HepG2 (cell line): ENCODE measurements around the gene C2orf92. TPM values are rescaled to one million over a fixed set of nuclear protein-coding genes. Genes with fewer than 3 reads are reported as not detected.

Experiments used
- BRD4 ChIP-seq: sonication (generic); formaldehyde crosslinking; IDR thresholded peaks from 2 replicates; pipeline ENCODE4 v1.4.0; 2020; ENCODE audit warnings: missing genetic modification reagents
- CREM ChIP-seq, 2 experiments: sonication (generic) in 1 of 2; formaldehyde crosslinking in 1 of 2; IDR thresholded peaks; 2 replicates each; pipeline versions ENCODE4 v1.4.0 to v1.6.1; 2016 to 2020; ENCODE audit warnings: antibody characterized with exemption in 1 of 2, mild to moderate bottlenecking in 1 of 2, missing genetic modification reagents in 1 of 2
- GMEB1 ChIP-seq: sonication (generic); formaldehyde crosslinking; IDR thresholded peaks from 2 replicates; pipeline ENCODE4 v1.5.1; 2020; ENCODE audit warnings: missing genetic modification reagents, mild to moderate bottlenecking, borderline replicate concordance
- HOXA7 ChIP-seq: sonication (generic); formaldehyde crosslinking; IDR thresholded peaks from 2 replicates; pipeline ENCODE4 v1.8.1; 2022; ENCODE audit warnings: mild to moderate bottlenecking, missing genetic modification reagents, moderate library complexity
- IKZF4 ChIP-seq: sonication (generic); formaldehyde crosslinking; IDR thresholded peaks from 2 replicates; pipeline ENCODE4 v1.5.1; 2020; ENCODE audit warnings: borderline replicate concordance, mild to moderate bottlenecking, low read depth, missing genetic modification reagents; ENCODE audit errors: not compliant biosample characterization
- IRF2 ChIP-seq: IDR thresholded peaks from 2 replicates; pipeline ENCODE4 v1.6.1; 2018; ENCODE audit warnings: missing genetic modification reagents, missing compliant biosample characterization
- KAT2B ChIP-seq: fragments of 150-350 bp; IDR thresholded peaks from 2 replicates; pipeline ENCODE4 v1.6.1; 2014; ENCODE audit warnings: low read depth, low read length, borderline replicate concordance
- LBX2 ChIP-seq: sonication (generic); formaldehyde crosslinking; IDR thresholded peaks from 2 replicates; pipeline ENCODE4 v1.5.0; 2020; ENCODE audit warnings: missing genetic modification reagents, mild to moderate bottlenecking, borderline replicate concordance
- PPARG ChIP-seq: conservative IDR thresholded peaks from 2 replicates; pipeline ENCODE4 v1.6.1; 2016; ENCODE audit warnings: missing biosample characterization, missing genetic modification reagents
- RAD21 ChIP-seq: fragments of 450-650 bp; formaldehyde crosslinking; IDR thresholded peaks from 2 replicates; pipeline ENCODE4 v1.5.0; 2020; ENCODE audit warnings: mild to moderate bottlenecking
- TBX3 ChIP-seq: fragments of 450-650 bp; IDR thresholded peaks from 2 replicates; pipeline ENCODE4 v1.6.1; 2017; ENCODE audit warnings: antibody characterized with exemption, mild to moderate bottlenecking, inconsistent platforms, borderline replicate concordance
- U2AF1 ChIP-seq: fragments of 200-400 bp; formaldehyde crosslinking; optimal IDR thresholded peaks from 2 replicates; pipeline ENCODE3; 2017; ENCODE audit warnings: mild to moderate bottlenecking, low read depth, low read length
- ZBTB26 ChIP-seq: IDR thresholded peaks from 2 replicates; pipeline ENCODE4 v1.6.1; 2016; ENCODE audit warnings: missing compliant biosample characterization, missing genetic modification reagents, borderline replicate concordance
- ZFP62 ChIP-seq: sonication (generic); formaldehyde crosslinking; IDR thresholded peaks from 2 replicates; pipeline ENCODE4 v1.4.0; 2020; ENCODE audit warnings: missing genetic modification reagents
- ZIK1 ChIP-seq: sonication (generic); formaldehyde crosslinking; IDR thresholded peaks from 2 replicates; pipeline ENCODE4 v1.5.0; 2020; ENCODE audit warnings: mild to moderate bottlenecking, low read depth, missing genetic modification reagents, borderline replicate concordance
- ZNF124 ChIP-seq: sonication (generic); formaldehyde crosslinking; IDR thresholded peaks from 2 replicates; pipeline ENCODE4 v1.4.0; 2020; ENCODE audit warnings: missing genetic modification reagents
- ZNF138 ChIP-seq: sonication (generic); formaldehyde crosslinking; IDR thresholded peaks from 2 replicates; pipeline ENCODE4 v1.5.0; 2020; ENCODE audit warnings: mild to moderate bottlenecking, low read depth, missing genetic modification reagents
- ZNF234 ChIP-seq: sonication (generic); formaldehyde crosslinking; conservative IDR thresholded peaks from 2 replicates; pipeline ENCODE4 v1.5.1; 2020; ENCODE audit warnings: mild to moderate bottlenecking, missing genetic modification reagents
- ZNF24 ChIP-seq: fragments of 450-650 bp; IDR thresholded peaks from 2 replicates; pipeline ENCODE4 v1.6.1; 2017; ENCODE audit warnings: antibody characterized with exemption, mild to moderate bottlenecking
- ZNF570 ChIP-seq: sonication (generic); formaldehyde crosslinking; IDR thresholded peaks from 2 replicates; pipeline ENCODE4 v1.4.0; 2020; ENCODE audit warnings: mild to moderate bottlenecking, missing genetic modification reagents, borderline replicate concordance
- ZNF770 ChIP-seq: sonication (generic); formaldehyde crosslinking; IDR thresholded peaks from 2 replicates; pipeline ENCODE4 v1.5.0; 2020; ENCODE audit warnings: mild to moderate bottlenecking, missing genetic modification reagents
- ZNF790 ChIP-seq: sonication (generic); formaldehyde crosslinking; IDR thresholded peaks from 2 replicates; pipeline ENCODE4 v1.8.0; 2022; ENCODE audit warnings: missing genetic modification reagents, mild to moderate bottlenecking, borderline replicate concordance
- polyA plus RNA-seq, 8 experiments: library from polyadenylated mRNA; depleted of rRNA in 3 of 8; stranded (reverse) in 7 of 8; unstranded in 1 of 8; fragments of >200 nt; fragmentation: Illumina TruSeq in 4 of 8; extraction: Trizol in 4 of 8; gene quantifications; 2 replicates each; pipeline versions ENCODE4 v1.2.1 to v1.2.3, GENCODE V29; 2011 to 2016; ENCODE audit warnings: low read depth in 4 of 8, missing spikeins in 1 of 8, mixed read lengths in 1 of 8; ENCODE audit not compliant: insufficient read depth in 1 of 8
- total RNA-seq, 5 experiments: library from RNA; depleted of rRNA; stranded (reverse); fragments of >200 nt; fragmentation: Illumina TruSeq; extraction: Trizol; gene quantifications; 2 replicates each; pipeline ENCODE4 v1.2.3, GENCODE V29; 2016; ENCODE audit warnings: low read depth in 1 of 5

The C2orf92 gene
- total and polyA plus RNA-seq, 2 of the 13 experiments (the other 11 are each of a cell fraction or from before 2014, with no cell fraction given), result 4.9 to 5.0 TPM

GRCh38 chr2:97663962-97664635 lies 5.4 kb upstream of the C2orf92 start, which contains the start of gene ACTR1B (continued):
- TF ChIP-seq CREM (IDR thresholded peaks at IDR 0.05) (peak; percentile 77), CREM (CRISPR knock-in tag; IDR thresholded peaks at IDR 0.05) (0 out of 2 replicates have a peak, but pooled peaks have one; percentile 4), RAD21 (CRISPR knock-in tag) (peak; percentile 54; the same call in 1 of the 2 replicates), ZFP62 (no peak), IKZF4 (CRISPR knock-in tag) (no peak), ZNF790 (CRISPR knock-in tag) (peak; percentile 66; the same call in 1 of the 2 replicates), ZNF138 (no peak), TBX3 (peak; percentile 26; the same call in 1 of the 2 replicates), ZNF24 (no peak), BRD4 (peak; percentile 64; the same call in 1 of the 2 replicates), LBX2 (CRISPR knock-in tag) (no peak), ZIK1 (CRISPR knock-in tag) (no peak), HOXA7 (CRISPR knock-in tag) (no peak), PPARG (CRISPR knock-in tag) (peak; percentile 16; the same call in 1 of the 2 replicates), IRF2 (CRISPR knock-in tag) (peak; percentile 52; the same call in 1 of the 2 replicates), ZNF570 (no peak), U2AF1 (peak; percentile 52), ZNF234 (CRISPR knock-in tag) (no peak), ZNF770 (CRISPR knock-in tag) (peak; percentile 49), GMEB1 (CRISPR knock-in tag) (peak; percentile 78; the same call in 1 of the 2 replicates), ZBTB26 (CRISPR knock-in tag) (no peak; the same call in 1 of the 2 replicates), ZNF124 (CRISPR knock-in tag) (peak; percentile 68; the same call in 1 of the 2 replicates), KAT2B (no peak)
